Stimulated activated CD4-positive, alpha-beta T cell treated with anti-CD3 and anti-CD28 coated beads, Interleukin-2, amount 100 ng/mL, for 48 hours (primary cell): ENCODE data around the gene TNFRSF4.
A peak's percentile ranks its signal among the peaks of the same experiment; 100 is the strongest.
"Not testable (repeated sequence)": the region's sequence is repeated elsewhere in the genome, so short reads cannot be mapped to it uniquely, and the experiment has no call there.

Experiments
- DNase-seq, 2 donors: peaks; one replicate each; pipeline ENCODE4 v3.0.0-alpha.2; 2020

The TNFRSF4 gene

DNA sequence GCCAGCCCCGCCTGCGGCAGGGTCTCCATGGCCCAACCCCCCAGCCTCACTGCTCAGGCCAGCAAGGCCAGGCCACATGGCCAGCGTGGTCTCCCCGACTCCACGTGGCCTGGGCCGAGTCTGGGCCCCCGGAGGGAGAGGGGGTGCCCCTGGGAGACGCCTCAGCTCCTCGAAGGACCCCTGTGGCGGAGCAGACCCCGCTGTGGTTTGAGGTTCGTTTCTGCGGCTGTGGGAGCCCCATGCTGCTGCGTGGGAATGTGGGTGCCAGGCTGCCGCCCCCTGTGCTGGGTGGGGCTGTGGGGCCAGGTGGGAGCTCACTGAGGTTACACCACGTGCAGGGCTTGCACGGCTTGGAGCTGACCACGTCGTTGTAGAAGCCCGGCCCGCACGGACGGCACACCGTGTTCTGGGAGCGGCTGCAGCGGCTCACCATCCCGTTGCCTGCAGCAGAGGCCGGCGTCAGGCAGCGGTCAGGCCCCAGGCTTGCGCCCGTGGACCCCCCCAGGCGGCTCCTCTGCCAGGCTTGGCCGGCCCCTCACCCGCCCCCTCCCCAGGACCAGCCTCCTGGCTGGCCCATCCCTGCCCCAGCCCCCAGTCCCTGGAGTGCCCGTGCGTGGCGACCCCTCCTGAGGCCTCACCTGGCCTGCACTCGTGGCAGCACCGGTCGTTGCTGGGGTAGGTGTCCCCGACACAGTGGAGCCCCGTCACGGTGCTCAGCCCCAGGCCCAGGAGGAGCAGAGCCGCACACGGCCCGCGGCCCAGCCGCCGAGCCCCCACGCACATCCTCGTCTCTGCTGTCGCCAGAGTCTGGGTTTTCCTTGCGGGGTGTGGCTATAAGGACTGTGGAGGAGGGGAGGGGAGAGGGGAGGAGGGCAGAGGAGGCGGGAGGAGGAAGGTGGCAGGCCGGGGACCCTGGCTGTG, at the start of gene TNFRSF4:
Gene TNFRSF4, minus strand, starts transcription at position 809 of the 921 bp plus-strand sequence. Its CDS starts 26 bp downstream, at position 783.
- DNase-seq: no peak

DNA sequence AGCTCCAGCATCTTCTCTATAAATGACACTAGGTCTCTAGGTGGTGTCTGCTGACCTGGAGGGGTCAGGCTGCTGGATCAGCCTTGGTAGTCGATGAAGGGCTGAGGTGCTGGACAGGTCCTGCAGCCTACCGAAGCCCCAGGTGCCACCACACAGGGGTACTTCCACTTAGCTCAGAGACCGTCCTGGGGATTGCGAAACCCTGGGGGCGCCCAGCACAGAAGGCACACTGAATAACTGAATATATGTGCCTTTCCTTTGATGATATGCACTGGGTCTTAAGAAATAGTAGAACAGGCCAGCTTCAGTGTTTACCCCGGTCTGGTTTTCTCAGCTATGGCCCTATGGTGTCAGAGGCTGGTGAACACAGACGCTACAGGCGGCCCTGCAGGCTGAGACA, 48.8 kb upstream of the TNFRSF4 start:
- DNase-seq: no peak

DNA sequence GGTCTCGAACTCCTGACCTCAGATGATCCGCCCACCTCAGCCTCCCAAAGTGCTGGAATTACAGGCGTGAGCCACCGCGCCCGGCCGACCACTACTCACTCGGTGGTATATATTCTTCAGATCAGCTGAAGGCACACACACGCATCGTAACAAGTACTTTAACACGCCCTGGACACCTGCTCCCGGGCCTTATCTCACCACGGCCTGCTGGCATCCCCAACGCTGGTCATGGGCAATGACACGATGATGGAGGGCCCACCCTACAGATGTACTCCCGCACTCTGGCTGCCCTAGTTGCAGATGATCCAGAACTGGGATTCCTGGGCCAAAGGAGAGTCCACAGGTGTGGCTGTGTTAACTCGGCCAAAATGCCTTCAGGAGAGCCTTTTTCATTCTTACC, 48.1 kb upstream of the TNFRSF4 start:
- no peak for DNase-seq

DNA sequence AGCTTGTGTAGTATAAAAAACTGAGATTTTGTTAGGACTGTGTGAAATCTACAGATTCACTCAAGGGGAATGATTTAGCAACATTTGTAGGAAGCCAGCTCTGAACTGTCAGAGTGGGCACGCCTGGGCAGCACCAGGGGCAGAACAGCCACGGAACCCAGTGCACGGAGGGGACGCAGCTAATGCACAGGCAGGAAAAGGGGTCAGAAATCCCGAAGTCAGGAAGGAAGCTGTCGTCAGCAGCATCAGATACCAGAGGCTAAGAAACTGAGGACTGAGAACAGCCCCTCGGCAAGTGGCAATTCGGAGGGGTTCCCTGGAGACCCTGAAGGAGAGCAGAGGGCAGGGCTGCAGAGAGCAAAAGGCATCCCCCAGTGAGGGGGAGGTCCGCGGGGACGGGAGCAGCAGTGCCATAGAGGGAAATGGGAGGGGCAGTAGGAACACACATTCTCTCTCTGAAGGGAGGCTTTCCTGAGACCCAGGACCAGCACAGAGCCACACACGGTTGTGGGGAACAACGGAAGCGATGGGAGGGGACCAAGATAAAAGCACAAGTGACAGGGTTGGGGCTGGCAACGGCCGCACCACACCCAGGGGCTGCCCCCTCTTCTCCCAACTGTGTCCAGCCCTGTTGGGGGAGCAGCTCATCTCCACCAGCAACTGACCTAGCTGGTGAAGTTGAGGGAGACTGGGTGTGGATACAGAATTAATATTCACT, 47.0 kb upstream of the TNFRSF4 start:
- DNase-seq: no peak

DNA sequence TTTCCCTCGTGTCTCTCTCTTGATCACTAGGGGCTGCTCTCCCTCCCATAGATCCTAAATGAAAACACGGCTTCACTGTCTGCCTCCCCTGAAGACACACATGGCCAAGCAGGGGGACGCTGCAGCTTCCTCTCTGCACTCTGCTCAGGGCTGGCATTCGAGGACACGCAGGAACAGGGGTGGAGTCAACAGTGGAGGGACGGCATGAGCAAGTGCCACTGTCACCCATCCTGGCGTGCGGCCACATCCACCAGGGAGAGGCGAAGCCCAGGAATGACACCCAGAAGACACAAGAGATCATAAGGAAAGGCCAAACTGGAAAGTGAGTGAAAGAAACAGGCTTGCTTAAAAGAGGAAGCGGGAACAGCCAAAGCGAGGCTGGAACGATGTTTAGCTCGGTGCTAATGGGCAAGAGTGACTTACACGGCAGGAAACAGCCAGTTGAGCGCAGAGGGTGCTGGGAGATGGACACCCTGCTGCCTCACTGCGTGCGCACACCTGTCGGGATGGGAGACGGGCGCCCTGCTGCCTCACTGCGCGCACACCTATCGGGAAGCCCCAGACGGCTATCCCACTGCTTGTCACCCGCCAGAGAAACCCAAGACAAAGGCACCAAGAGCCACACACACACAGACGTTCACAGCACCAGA, 46.1 kb upstream of the TNFRSF4 start:
- no peak for DNase-seq

DNA sequence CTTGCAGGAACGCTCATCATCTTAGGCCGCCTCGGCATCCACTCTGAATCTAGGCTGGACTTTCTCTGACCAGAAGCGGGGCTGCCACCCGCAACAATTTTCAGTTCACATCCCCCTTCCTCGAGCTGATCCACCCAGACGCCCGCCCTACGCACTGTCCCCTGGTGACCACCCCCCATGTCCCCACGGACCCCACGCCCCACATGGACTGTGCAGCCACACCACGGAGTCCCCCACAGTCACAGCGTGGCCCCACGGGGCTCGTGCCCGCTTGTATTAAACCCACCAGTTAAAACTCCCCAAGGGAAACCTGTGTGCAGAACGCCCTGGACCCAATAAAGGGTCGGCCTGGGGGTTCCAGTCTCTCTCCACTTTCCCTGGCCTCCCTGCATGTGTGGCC, 45.6 kb upstream of the TNFRSF4 start:
- no peak for DNase-seq

DNA sequence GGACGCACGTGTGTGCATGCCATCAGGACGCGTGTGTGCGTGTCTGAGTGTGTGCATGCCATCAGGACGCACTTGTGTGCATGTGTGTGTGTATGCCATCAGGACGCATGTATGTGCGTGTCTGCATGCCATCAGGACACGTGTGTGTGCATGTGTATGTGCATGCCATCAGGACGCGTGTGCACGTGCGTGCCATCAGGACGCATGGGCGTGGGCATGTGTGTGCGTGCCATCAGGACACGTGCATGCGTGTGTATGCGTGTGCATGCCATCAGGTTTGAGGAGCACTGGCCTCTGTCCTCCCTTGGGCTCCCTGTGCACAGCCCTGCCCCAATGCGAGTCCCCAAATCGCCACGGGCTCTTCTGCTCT, 45.2 kb upstream of the TNFRSF4 start:
- DNase-seq: no peak

DNA sequence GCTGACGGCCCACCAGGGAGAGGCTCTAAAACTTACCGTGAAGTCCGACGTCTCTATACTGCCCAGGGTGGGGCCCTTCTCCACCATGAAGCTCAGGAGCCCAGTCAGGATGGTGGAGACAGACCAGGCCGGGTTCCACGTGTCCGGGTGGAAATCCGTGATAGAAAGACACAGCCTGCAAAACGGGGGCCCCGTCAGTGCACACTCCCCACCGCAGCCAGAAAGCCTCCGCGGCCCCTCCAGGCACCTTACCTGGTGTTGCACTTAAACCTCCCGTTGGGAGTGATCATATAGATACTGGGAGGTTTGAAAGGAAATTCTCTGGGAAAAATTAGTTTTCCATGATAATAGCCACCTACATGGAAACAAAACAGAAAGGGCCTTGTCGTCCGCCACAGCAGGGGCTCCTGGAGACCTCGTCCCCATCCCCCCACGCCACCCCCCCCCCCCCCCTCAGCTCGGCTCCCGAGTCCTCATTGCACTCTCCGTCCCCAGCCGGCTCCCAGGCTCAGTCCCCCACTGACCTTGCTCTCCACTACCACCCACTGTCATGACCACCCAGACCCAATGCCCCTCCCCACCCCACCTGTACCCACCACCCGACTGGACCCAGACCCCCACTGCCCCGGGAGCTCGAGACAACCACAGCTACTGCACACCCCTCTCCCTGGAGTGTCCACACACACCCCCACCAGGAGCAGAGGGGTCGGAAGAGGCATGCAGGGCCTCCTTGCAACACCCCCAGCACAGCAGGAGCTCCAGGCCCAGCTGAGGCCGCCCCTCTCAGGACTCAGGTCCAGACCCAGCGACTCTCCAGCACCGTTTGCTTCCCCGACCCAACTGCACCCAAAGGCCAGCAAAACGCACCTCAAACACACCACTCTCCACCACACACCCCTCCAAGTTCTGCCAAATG, 43.3 kb upstream of the TNFRSF4 start:
- no peak for DNase-seq

DNA sequence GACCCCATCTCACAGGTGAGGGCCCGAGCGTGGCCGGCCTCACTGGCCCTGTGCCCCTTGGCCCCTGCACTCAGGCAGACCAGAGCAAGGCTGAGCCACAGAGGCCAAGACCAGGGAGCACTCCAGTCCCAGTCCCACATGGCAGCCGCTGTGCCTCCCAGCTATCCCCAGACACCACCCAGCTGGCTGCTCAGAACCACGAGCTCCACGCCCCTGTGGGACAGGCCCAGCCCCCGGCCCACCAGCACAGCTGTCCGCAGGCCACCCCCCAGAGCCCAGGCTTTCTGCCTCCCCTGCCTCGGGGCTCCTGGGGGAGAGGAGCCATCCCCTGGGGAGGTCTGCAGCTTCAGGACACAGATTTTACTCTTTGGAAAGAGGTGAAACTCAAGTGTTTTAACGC, 41.7 kb upstream of the TNFRSF4 start:
- DNase-seq: no peak

DNA sequence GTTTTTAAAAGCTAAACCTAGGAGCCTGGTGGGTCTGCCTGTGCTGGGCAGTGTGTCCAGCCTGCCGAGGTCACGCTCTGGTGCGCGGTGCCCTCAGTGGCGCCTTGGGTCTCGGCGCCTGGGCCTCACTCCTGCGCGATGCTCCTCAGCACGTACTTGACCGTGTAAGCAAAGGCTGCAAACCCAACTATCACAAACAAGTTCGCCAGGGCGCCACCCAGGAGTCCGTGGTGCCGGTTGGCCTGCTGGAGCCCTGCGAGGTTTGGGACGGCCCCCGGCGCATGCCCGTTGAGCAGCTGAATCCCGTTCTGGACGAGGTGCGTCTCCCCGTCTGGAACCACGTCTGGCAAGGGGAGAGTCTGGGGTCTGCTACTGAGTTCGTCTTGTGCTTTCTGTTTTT, 41.1 kb upstream of the TNFRSF4 start:
- no peak for DNase-seq

DNA sequence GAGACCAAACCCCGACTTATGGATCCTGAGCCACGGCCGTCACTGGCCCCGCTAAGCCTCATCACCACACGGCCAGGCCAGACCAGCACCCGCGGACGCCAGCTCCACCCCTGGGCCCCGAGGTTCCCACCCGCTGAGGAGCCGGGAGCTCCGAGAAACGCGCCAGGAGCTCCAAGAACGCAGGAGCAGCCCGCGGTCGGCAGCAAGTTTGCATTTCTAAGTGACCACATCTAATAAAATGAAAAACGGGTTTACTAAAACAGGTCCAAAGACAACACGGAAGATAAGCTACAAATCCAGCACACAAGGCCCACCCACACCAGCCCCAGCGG, 40.7 kb upstream of the TNFRSF4 start:
- DNase-seq: no peak

DNA sequence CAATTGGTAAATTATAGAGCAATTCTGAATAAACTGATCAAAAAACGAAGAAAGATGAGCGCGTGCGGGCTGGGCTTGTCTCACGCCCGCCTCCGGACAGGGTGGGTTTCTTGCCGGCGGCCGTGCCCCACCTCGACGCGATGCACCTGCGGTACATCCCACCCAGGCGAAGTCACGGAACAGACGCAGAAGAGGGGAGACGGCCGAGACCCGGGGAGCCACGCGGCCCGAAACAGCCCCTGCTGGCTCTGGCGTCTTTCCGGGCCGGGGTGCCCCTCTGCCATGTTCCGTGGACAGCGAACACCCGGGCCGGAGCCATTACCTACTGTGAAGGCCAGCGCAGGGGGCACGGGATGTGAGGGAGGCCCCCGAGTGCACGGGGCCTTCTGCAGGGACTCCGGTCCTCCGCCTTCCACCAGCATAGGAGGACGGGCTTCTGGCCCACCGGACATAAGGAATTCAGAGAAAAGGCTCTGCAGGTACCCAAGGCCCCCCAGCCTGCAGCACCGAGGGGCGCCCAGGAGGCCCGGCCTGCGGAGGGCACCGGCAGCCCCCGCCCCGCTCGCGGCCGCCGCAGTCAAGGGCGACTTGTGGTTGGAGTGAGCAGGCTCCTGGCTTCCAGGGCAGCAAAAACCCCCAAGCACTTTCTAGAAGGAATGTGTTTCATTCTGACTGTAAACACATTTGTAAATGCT, 40.2 kb upstream of the TNFRSF4 start:
- no peak for DNase-seq

DNA sequence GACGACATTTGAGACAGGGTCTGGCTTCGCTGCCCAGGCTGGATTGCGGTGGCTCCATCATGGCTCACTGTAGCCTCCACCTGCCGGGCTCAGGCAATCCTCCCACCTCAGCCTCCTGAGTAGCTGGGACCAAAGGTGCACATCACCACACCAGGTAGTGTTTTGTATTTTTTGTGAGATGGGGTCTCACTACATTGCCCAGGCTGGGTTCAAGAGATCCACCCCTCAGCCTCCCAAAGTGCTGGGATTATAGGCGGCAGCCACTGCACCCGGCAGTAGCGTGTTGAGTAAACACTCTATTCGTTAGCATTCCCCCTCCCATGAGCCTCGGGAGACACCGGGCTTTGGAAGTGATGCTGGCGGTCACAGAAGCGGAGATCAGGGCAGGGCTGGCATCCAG, 39.4 kb upstream of the TNFRSF4 start:
- DNase-seq: no peak

DNA sequence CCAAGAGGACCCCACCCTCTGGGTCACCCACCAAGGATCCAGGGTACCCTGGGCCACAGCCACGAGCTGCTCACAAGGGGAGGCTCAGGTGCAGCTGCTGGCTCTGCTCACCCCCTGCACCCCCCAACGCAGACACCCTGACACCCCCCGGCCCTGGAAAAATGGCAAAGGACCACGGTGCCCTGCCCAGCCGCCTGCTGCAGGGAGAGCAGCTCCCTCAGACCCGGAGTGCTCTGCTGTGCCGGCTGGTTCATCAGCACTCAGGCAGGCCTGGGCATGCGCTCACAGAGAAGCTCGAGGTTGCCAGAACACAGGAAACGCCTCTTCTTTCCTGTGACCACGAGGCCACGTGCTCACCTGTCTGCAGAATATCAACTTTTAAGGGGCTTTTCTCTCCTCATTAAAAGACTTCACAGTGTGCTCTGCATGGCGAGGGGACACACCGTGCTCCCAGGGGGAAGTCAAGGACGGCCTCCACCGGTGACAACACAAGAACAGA, 36.9 kb upstream of the TNFRSF4 start:
- DNase-seq: peak; percentile 43 to 65

DNA sequence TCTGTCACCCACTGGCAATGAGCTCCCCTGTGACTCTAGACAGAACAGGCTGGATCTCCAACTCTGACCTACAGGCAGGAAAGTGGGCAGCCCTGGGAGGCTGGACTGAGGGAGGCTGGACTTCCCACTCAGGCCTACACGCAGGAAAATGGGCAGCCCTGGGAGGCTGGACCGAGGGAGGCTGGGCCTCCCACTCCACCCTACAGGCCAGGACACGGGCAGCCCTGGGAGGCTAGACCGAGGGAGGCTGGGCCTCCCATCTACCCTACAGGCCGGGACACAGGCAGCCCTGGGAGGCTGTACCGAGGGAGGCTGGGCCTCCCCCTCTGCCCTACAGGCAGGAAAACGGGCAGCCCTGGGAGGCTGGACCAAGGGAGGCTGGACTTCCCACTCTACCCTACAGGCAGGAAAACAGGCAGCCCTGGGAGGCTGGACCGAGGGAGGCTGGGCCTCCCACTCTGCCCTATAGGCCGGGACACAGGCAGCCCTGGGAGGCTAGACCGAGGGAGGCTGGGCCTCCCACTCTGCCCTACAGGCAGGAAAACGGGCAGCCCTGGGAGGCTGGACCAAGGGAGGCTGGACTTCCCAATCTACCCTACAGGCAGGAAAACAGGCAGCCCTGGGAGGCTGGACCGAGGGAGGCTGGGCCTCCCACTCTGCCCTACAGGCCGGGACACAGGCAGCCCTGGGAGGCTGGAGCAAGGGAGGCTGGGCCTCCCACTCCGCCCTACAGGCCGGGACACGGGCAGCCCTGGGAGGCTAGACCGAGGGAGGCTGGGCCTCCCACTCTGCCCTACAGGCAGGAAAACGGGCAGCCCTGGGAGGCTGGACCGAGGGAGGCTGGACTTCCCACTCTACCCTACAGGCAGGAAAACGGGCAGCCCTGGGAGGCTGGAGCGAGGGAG, 34.3 kb upstream of the TNFRSF4 start:
- not testable (repeated sequence) for DNase-seq

DNA sequence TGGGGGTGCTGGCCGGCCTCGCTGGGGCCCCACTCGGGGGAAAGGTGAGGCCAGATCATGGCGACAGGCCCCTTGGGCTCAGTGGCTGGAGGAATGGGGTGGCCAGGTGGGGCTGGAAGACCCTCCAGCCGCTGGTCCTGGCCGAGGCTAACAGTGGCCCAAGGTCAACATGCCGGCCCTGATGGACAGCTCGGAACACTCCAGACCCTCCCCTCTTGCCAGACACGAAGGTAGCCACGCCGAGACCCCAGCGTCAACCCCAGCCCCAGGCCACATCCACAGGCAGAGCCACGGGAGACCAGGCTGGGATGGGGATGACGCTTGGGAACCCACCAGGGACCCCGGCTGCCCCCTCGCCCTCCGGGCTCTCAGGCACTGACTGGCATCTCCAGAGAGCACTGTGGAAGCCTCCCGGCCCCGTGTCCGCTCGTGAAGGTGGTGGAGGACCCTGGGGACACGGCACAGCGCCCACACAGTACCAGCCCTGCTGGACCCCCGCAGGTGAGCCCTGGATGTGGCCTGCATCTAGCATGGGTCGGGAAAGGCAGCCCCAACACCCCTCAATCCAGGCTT, 33.5 kb upstream of the TNFRSF4 start:
- DNase-seq: no peak

DNA sequence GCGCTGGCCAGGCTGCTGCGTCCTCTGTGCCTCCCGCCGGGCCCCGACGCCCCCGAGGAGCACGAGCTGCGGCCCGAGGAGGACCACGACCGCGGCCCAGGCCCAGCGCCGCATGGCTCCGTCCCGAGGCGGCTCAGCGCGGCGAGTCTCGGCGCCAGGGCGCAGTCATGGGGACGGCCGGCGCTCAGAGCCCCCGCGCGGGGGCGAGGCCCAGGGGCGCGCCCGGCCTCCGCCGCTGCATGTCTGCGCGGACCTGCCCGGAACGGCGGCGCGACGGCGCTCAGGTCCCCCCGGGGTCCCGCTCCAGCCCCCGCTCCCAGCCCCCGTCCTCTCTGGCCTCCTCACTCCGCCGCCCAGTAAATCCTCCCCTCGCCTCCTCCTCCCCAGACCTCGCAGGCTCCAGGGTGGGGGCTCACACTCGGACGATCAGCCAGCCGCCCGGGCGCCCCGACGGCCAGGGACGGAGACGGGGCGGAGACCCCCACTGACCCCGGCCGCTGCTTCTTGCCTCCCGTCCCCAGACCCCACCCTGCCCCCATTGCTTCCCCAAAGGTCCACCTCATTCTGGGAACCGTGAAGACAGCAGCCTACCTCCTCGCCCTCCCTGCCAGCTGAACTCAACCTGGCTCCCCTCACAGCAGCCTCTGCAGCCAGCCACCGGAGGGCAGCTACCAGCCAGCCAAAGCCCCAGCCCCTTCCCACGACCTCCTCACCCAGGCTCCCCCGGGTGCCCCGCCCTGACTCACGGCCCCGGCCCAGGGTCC, 32.8 kb upstream of the TNFRSF4 start, which contains the start of gene C1QTNF12:
Gene C1QTNF12, minus strand, starts transcription at position 146 of the 764 bp plus-strand sequence. Its CDS starts 32 bp downstream, at position 114.
- no peak for DNase-seq

DNA sequence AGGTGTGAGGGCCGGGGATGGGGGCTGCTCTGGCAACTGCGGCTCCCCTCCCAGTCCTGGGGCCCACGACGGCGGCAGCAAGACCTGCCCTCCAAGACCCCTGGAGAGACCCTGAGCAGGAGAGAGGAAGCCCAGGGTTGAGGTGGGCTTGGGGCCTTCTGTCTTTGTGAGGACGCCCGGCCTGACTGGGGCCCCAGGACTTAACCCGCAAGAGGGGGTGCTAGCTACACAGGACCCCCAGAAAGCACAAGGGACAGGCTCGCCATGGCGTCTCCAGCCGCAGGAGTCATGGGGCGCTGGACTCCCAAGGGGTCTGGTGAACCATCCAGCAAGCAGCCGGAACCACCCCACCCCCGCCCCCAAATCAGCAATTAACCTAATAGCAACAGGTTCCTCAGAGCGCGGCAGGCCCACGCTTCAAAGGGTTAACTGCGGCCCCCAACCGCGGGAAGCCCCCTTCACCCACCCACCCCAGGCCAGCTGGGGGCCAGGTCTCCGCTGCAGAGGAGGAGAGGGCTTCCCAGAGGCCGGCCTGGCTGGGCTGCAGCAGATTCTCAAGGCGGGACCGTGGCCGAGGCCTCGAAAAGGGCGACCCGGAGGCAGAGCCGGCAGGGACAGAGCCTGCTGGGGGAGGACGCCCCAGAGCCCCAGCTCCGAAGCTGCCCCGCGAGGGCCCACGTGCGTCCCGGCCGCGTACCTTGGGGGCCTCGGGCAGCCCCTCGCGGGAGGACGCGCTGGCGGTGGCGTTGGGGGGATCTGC, 32.0 kb upstream of the TNFRSF4 start:
- no peak for DNase-seq
